Liver (tissue), 3 donors: ENCODE results near the gene IL37.

Experiments
- EGR1 ChIP-seq, 2 donors: IDR thresholded peaks; 2 replicates each; pipeline ENCODE4 v1.6.1; 2016 to 2018; ENCODE audit warnings: antibody characterized with exemption in 2 of 2, low read depth in 2 of 2
- GABPA ChIP-seq, 2 donors: IDR thresholded peaks in 1 of 2; conservative IDR thresholded peaks in 1 of 2; 2 replicates each; pipeline ENCODE4 v1.6.1; 2016; ENCODE audit warnings: antibody characterized with exemption in 2 of 2, mild to moderate bottlenecking in 1 of 2, moderate library complexity in 1 of 2
- HNF4G ChIP-seq: IDR thresholded peaks from 2 replicates; pipeline ENCODE4 v1.6.1; 2016; ENCODE audit warnings: antibody characterized with exemption
- RAD21 ChIP-seq, 2 donors: IDR thresholded peaks; 2 replicates each; pipeline ENCODE4 v1.6.1; 2016; ENCODE audit warnings: antibody characterized with exemption in 2 of 2, mild to moderate bottlenecking in 2 of 2
- SP1 ChIP-seq: IDR thresholded peaks from 2 replicates; pipeline ENCODE4 v1.6.1; 2018; ENCODE audit warnings: antibody characterized with exemption, mild to moderate bottlenecking
- TAF1 ChIP-seq: conservative IDR thresholded peaks from 2 replicates; pipeline ENCODE4 v1.6.1; 2016; ENCODE audit warnings: antibody characterized with exemption, mild to moderate bottlenecking
- YY1 ChIP-seq: IDR thresholded peaks from 2 replicates; pipeline ENCODE4 v1.6.1; 2016; ENCODE audit warnings: antibody characterized with exemption, mild to moderate bottlenecking
- TF ChIP-seq, protein P1 (sequence below): fragments of 150-350 bp; IDR thresholded peaks from 2 replicates; pipeline ENCODE4 v1.5.1; 2017; ENCODE audit warnings: improper control_type of control experiment, low read depth, low read length; ENCODE audit not compliant: missing input control
- TF ChIP-seq, protein P2 (sequence below): IDR thresholded peaks from 2 replicates; pipeline ENCODE4 v1.6.1; 2016; ENCODE audit warnings: antibody characterized with exemption, mild to moderate bottlenecking
- TF ChIP-seq, protein P3 (sequence below): IDR thresholded peaks from 2 replicates; pipeline ENCODE4 v1.6.1; 2016; ENCODE audit warnings: antibody characterized with exemption
- TF ChIP-seq, protein P4 (sequence below): IDR thresholded peaks from 2 replicates; pipeline ENCODE4 v1.6.1; 2016; ENCODE audit warnings: antibody characterized with exemption
- donor health status: healthy.
- donor health status: healthy.

DNA sequence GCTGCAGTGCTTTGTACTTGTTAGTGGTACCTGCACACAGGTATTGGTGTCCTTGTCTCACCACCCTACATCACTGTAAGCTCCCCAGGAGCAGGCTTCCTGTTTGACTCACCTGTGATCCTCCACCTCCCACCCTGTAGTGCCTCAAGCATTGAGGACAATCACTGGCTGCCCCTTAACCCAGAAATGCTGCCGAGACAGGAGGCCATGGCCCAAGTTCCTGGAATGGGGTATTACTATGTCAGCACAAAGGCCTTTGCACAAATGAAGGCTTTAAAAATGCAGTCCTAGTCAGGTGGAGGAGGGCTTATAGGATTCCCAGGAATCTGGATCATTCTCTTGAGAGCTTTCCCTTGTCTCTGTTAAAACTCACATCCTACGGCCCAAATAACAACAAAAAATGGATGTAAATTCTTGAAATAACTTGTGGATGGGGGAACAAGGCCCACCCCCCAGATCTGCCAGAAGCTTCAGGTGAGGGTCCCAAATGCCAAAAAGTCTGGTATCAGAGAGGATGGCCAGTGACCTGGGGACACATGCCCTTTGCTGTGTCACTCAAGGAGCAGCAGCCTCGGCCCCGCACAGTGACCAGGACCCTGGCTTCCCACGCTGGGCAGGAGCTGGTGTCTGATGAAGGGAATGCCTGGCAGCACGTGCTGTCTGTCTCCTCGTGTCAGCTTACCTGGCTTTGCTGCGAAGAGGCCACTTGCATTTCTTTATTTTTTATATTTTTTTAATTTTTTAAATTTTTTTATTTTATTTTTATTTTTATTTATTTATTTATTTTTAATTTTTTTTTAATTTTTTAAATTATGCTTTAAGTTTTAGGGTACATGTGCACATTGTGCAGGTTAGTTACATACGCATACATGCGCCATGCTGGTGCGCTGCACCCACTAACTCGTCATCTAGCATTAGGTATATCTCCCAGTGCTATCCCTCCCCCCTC is 3.7 kb upstream of the IL37 start:
- TF ChIP-seq, protein P1, sequence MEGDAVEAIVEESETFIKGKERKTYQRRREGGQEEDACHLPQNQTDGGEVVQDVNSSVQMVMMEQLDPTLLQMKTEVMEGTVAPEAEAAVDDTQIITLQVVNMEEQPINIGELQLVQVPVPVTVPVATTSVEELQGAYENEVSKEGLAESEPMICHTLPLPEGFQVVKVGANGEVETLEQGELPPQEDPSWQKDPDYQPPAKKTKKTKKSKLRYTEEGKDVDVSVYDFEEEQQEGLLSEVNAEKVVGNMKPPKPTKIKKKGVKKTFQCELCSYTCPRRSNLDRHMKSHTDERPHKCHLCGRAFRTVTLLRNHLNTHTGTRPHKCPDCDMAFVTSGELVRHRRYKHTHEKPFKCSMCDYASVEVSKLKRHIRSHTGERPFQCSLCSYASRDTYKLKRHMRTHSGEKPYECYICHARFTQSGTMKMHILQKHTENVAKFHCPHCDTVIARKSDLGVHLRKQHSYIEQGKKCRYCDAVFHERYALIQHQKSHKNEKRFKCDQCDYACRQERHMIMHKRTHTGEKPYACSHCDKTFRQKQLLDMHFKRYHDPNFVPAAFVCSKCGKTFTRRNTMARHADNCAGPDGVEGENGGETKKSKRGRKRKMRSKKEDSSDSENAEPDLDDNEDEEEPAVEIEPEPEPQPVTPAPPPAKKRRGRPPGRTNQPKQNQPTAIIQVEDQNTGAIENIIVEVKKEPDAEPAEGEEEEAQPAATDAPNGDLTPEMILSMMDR = no peak
- TF ChIP-seq, protein P2, sequence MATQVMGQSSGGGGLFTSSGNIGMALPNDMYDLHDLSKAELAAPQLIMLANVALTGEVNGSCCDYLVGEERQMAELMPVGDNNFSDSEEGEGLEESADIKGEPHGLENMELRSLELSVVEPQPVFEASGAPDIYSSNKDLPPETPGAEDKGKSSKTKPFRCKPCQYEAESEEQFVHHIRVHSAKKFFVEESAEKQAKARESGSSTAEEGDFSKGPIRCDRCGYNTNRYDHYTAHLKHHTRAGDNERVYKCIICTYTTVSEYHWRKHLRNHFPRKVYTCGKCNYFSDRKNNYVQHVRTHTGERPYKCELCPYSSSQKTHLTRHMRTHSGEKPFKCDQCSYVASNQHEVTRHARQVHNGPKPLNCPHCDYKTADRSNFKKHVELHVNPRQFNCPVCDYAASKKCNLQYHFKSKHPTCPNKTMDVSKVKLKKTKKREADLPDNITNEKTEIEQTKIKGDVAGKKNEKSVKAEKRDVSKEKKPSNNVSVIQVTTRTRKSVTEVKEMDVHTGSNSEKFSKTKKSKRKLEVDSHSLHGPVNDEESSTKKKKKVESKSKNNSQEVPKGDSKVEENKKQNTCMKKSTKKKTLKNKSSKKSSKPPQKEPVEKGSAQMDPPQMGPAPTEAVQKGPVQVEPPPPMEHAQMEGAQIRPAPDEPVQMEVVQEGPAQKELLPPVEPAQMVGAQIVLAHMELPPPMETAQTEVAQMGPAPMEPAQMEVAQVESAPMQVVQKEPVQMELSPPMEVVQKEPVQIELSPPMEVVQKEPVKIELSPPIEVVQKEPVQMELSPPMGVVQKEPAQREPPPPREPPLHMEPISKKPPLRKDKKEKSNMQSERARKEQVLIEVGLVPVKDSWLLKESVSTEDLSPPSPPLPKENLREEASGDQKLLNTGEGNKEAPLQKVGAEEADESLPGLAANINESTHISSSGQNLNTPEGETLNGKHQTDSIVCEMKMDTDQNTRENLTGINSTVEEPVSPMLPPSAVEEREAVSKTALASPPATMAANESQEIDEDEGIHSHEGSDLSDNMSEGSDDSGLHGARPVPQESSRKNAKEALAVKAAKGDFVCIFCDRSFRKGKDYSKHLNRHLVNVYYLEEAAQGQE = no peak
- TF ChIP-seq YY1 (no peak), SP1 (no peak), RAD21 (IDR thresholded peaks at IDR 0.05) (no peak), EGR1 (IDR thresholded peaks at IDR 0.05; ENCODE audit: low read depth in 2 of 2) (no peak), GABPA (IDR thresholded peaks at IDR 0.05 in 1 of 2, conservative IDR thresholded peaks at IDR 0.05 in 1 of 2) (no peak), TAF1 (no peak), HNF4G (no peak)
- TF ChIP-seq, protein P3, sequence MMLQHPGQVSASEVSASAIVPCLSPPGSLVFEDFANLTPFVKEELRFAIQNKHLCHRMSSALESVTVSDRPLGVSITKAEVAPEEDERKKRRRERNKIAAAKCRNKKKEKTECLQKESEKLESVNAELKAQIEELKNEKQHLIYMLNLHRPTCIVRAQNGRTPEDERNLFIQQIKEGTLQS = no peak
- TF ChIP-seq, protein P4, sequence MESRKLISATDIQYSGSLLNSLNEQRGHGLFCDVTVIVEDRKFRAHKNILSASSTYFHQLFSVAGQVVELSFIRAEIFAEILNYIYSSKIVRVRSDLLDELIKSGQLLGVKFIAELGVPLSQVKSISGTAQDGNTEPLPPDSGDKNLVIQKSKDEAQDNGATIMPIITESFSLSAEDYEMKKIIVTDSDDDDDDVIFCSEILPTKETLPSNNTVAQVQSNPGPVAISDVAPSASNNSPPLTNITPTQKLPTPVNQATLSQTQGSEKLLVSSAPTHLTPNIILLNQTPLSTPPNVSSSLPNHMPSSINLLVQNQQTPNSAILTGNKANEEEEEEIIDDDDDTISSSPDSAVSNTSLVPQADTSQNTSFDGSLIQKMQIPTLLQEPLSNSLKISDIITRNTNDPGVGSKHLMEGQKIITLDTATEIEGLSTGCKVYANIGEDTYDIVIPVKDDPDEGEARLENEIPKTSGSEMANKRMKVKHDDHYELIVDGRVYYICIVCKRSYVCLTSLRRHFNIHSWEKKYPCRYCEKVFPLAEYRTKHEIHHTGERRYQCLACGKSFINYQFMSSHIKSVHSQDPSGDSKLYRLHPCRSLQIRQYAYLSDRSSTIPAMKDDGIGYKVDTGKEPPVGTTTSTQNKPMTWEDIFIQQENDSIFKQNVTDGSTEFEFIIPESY = no peak
